GM21717 (cell line): Measurements from ENCODE around the gene MTOR.
"Not testable (repeated sequence)": the region's sequence is repeated elsewhere in the genome, so short reads cannot be mapped to it uniquely, and the experiment has no call there.

ENCODE experiments used
- ATAC-seq: cut with Tn5 transposase; IDR thresholded peaks from one replicate; pipeline ENCODE4 v1.9.1; 2021; ENCODE audit warnings: mild to moderate bottlenecking, moderate library complexity; ENCODE audit not compliant: unreplicated experiment

The MTOR gene

GRCh38 chr1:11281518-11282331 is 19.4 kb upstream of the MTOR start:
- ATAC-seq = no peak

- ATAC-seq = no peak
Measured at GRCh38 chr1:11280719-11281376, 18.5 kb upstream of the MTOR start.

- no peak for ATAC-seq
Measured at GRCh38 chr1:11279630-11280029, 17.3 kb upstream of the MTOR start.

DNA sequence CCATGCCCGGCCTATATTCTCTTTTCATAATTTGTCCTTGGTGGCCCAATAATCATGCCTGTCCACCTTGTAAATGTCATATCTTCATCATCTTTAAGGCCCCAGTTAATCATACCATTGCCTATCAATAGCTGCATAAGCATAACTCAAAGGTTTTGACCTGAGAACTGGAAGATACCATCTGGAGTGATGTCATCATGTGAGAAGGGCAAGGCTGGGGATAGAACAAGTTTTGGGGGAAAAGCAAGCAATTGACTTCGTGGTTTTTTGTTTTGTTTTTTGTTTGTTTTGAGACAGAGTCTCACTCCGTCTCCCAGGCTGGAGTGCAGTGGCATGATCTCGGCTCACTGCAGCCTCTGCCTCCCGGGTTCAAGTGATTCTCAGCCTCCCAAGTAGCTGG is 16.8 kb upstream of the MTOR start:
- ATAC-seq = no peak

DNA sequence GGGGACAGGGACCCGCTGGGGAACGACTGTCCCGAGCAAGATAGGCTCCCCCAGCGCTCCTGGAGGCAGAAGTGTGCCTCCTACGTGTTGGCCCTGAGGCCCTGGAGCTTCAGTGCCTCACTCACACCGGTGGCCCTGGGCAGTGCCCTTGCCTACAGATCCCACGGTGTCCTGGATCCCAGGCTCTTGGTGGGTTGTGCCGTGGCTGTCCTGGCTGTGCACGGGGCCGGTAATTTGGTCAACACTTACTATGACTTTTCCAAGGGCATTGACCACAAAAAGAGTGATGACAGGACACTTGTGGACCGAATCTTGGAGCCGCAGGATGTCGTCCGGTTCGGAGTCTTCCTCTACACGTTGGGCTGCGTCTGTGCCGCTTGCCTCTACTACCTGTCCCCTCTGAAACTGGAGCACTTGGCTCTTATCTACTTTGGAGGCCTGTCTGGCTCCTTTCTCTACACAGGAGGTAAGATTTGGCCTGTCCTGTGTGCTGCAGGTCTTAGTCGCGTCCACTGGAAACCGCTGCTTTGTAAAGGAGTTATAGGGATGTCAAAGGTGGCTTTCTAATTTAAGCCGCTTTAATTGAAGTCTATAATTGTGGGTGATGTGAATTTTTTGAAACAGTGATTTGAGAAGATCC is 11.4 kb upstream of the MTOR start:
- ATAC-seq = peak; percentile 23

DNA sequence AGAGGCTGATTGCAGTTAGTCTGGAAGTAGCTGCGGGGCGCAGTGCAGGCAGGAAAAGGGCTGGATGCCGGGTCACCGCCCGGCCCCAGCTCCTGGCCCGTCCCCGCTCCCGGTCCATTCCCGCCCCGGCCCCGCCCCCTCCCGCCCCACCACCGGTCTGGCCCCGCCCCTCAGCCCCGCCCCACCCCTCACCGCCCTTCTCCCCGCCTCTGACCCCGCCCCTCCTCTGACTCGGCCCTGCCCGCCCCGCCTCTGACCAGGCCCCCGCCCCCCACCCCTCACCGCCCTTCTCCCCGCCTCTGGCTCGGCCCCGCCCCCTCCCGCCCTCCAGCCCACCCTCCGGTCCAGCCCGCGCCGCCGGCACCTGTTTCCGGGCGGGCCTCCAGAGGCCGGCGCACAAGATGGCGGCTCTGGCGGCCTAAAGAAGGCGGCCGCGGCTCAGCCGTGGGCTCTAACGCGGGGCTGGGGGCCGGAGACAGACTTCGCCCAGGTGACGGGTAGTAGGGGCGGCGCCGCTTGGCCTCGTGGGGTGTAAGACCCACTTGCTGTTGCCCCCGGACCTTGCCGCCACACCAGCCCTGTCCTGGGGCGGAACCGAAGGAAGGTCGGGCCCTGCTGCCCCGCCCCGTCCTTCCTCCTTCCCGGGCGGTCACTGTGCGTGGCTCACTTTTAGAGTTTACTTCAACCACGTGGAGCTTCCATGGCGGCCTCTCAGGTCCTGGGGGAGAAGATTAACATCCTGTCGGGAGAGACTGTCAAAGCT is 10.7 kb upstream of the MTOR start, which contains the start of gene UBIAD1:
Gene UBIAD1 (plus strand): TSS at position 367 of the 763 bp plus-strand sequence. CDS start 334 bp downstream, at position 701.
- ATAC-seq = peak; percentile 77

- no peak for ATAC-seq
Measured at GRCh38 chr1:11272544-11272831, 10.1 kb upstream of the MTOR start.

GRCh38 chr1:11267350-11268337 is 5.3 kb upstream of the MTOR start:
- not testable (repeated sequence) for ATAC-seq

GRCh38 chr1:11266268-11267074 is 4.1 kb upstream of the MTOR start:
- no peak for ATAC-seq

DNA sequence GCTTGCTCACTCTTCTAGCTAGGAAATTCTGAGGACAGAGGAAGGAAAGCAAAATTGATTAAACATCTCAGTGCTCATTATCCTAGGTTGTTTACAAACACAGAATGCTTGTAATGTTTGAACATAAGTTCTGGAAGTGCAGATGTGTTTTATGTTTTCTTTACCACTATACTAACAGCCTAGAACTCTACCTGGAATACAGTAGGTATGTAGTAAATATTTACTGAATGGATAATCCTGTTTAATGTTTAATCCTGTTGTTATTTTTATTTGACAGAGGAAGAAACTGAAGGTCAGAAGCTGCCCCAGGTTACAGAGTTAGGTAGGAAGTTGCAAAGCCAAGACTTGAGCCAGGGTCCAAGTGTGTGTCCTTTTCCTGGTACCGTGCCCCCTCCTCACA is 6.1 kb downstream of the MTOR start:
- no peak for ATAC-seq

GRCh38 chr1:11253226-11253625 is 9.1 kb downstream of the MTOR start:
- ATAC-seq = no peak

- no peak for ATAC-seq
Measured at GRCh38 chr1:11252538-11252937, 9.8 kb downstream of the MTOR start.

GRCh38 chr1:11248169-11248568 is 14.2 kb downstream of the MTOR start:
- ATAC-seq = no peak

DNA sequence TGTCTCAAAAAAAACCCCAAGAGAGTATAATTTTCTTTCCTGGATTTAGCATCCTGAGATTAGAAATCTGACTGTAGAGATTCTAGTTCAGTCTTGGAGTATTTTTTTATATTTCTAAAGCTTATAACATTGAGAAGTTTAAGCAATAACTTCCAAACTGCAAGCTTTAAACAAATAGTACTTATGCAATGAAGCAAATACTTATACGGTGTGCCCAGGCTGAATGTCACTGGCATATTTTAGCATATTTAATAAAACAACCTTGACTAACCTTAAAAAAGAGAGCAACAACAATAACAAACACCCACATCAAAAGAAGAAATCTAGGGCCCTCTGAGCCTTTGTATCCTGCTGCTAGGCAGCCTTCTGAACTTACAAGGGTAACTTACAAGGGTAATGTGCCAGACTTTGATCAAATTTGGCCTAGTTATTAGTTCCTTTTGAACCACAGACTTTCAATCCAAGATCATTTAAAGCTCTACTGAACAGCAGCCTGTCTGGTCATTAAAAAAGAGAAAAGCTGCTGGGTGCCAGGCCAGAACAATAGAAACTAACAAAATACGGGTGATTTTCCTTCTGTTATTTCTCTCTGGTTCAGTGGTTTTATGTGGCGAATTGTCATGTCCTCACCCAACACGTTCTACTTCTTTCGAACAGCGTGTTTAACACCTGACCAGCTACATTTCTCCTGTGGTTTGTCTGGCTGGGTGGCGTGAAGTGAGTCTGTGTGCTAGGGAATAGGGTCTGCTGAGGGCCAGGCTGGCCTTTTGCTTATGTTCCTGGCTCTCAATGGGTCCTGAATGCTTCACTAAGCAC is 16.2 kb downstream of the MTOR start:
- no peak for ATAC-seq

DNA sequence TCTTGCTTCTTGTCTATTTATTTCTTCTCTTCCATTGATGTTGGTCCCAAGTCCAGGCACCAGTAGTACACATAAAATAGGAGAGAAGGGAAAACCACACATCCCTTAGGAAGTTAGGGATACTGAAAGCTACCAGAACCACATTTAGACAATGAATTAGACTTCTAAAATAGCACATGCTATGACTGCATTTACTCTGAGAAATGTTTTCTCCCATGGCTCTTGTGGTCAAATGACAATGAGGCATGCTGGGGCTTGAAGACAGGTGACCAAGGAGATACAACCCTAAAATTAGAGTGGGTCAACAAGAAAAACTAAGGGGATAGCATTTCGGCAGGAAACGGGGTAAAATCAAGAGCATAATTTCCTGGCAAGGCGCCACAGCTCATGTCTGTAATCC is 17.1 kb downstream of the MTOR start:
- ATAC-seq = no peak

GRCh38 chr1:11238311-11238710 is 24.0 kb downstream of the MTOR start:
- no peak for ATAC-seq

DNA sequence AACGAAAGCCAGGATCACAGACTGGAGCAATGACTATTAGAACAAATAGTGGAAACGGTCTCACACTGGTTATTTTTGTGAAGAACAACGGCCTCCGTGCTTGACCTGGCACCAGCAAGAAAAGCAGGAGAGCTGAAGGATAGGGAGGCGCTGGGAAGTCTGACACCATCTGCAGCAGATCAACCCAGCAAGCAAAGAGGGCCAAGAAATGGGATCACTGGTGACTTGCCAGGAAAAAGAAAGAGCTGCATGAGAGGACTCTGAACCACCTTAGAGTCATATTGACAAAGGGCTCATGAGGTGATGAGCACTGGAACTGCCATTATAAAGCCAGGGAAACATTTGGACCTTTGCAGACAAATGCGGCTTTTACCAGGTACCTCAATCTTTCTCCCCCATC is 25.0 kb downstream of the MTOR start:
- no peak for ATAC-seq

DNA sequence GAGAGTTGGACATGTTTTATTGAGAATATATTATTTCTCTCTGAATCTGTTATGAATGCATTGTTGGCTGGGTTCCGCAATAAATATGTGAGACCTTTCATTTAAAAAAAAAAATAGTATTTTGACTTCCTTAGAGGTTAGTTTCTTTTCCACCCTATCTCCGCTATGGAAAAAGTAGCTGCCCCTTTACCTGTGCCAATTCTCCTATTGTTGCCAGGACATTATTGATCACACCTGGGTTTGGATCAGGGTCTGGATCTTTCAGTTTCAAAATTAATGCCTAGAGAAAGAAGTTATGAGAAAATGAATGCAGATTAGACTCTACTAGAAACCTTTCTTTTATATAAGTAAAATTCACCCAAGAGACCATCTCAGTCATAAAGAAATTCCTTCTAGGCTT is 29.1 kb downstream of the MTOR start:
- ATAC-seq = no peak

DNA sequence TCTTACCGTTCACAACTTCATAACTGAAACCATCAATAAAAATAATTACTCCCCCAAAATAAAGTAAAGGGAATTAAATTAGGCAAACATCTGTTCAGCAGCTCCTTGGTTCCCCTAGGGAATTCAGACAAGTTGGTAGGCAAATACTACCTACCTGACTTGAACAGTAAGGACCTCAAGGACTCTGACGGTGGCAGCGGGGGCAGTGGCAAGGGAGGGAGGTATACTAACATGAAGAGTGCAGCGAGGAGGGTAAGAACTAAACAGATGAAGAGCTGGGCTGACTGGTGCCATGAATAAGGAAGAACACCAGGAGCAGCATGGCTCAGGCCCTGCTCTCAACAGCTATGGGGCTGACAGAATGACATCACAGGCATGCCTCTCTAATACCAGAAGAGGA is 33.1 kb downstream of the MTOR start:
- ATAC-seq = no peak
